Kidney tubule cell (primary cell): Measurements from ENCODE around the gene EIF3L.
A peak's percentile ranks its signal among the peaks of the same experiment; 100 is the strongest.

Experiments
- DNase-seq: peaks from one replicate; pipeline ENCODE4 v3.0.0-alpha.2; 2018; ENCODE audit warnings: low spot score

The EIF3L gene

GRCh38 chr22:37817705-37818408, 31.4 kb upstream of the EIF3L start:
- DNase-seq = peak; percentile 79

- peak; percentile 64 for DNase-seq
These were observed 30.7 kb upstream of the EIF3L start for GRCh38 chr22:37818409-37819104.

- no peak for DNase-seq
These were observed 30.1 kb upstream of the EIF3L start for GRCh38 chr22:37819105-37819433.

- DNase-seq = no peak
These were observed 28.9 kb upstream of the EIF3L start for GRCh38 chr22:37820350-37820749.

GRCh38 chr22:37822079-37822833, 27.0 kb upstream of the EIF3L start:
- no peak for DNase-seq

- no peak for DNase-seq
These were observed 25.9 kb upstream of the EIF3L start, which contains the start of gene GALR3 for GRCh38 chr22:37823134-37823985. GALR3 (plus strand) TSS chr22:37823382; CDS start chr22:37823407, 25 bp downstream.

- DNase-seq = peak; percentile 16
These were observed 24.3 kb upstream of the EIF3L start for GRCh38 chr22:37824674-37825641.

- DNase-seq = no peak
These were observed 22.2 kb upstream of the EIF3L start for GRCh38 chr22:37827056-37827455.

GRCh38 chr22:37830093-37830842, 19.0 kb upstream of the EIF3L start:
- no peak for DNase-seq

- DNase-seq = no peak
These were observed 17.7 kb upstream of the EIF3L start for GRCh38 chr22:37831472-37831871.

- no peak for DNase-seq
These were observed 17.0 kb upstream of the EIF3L start for GRCh38 chr22:37832022-37832857.

GRCh38 chr22:37842015-37842793, 7.0 kb upstream of the EIF3L start:
- no peak for DNase-seq

- DNase-seq = no peak
These were observed 5.5 kb upstream of the EIF3L start for GRCh38 chr22:37843741-37844089.

- no peak for DNase-seq
These were observed 4.3 kb upstream of the EIF3L start for GRCh38 chr22:37844904-37845329.

GRCh38 chr22:37846433-37846832, 2.8 kb upstream of the EIF3L start:
- DNase-seq = no peak

GRCh38 chr22:37848587-37849088, 581 bp upstream of the EIF3L start:
- peak; percentile 30 for DNase-seq

- DNase-seq = no peak
These were observed 1.6 kb downstream of the EIF3L start for GRCh38 chr22:37850801-37851200.

- no peak for DNase-seq
These were observed 3.2 kb downstream of the EIF3L start for GRCh38 chr22:37852418-37852817.
